Endothelial cell of hepatic sinusoid (primary cell): ENCODE data around the gene SPATA33.

Experiments used
- in situ Hi-C: cut with HindIII; loops from 2 replicates; pipeline ENCODE4 v1.10.0; 2017; ENCODE audit warnings: low sequenced_read_pairs

Gene SPATA33

GRCh38 chr16:89706518-89707260, 49.1 kb downstream of the SPATA33 start:
- in situ Hi-C loops = no loop called here

GRCh38 chr16:89707695-89708094, 50.1 kb downstream of the SPATA33 start:
- in situ Hi-C loops = no loop called here

- in situ Hi-C loops = no loop called here
Observed at GRCh38 chr16:89708481-89708931, 50.9 kb downstream of the SPATA33 start.

GRCh38 chr16:89709166-89709565, 51.5 kb downstream of the SPATA33 start:
- in situ Hi-C loops = no loop called here

GRCh38 chr16:89709716-89710432, 52.2 kb downstream of the SPATA33 start:
- in situ Hi-C loops = loop anchor here (5.0 kb wide), 2 partner anchors 47 to 148 kb away; partner anchors contain the start of gene RPL13

GRCh38 chr16:89710709-89711564, 53.3 kb downstream of the SPATA33 start:
- in situ Hi-C loops = loop anchor here (5.0 kb wide), 2 partner anchors 46 to 149 kb away; partner anchors contain the start of gene RPL13

GRCh38 chr16:89711601-89712273, 54.1 kb downstream of the SPATA33 start:
- in situ Hi-C loops = loop anchor here (5.0 kb wide), 2 partner anchors 46 to 149 kb away; partner anchors contain the start of gene RPL13

GRCh38 chr16:89712274-89712781, 54.7 kb downstream of the SPATA33 start:
- in situ Hi-C loops = loop anchor here (5.0 kb wide), 2 partner anchors 45 to 150 kb away; partner anchors contain the start of gene RPL13

GRCh38 chr16:89716493-89716892, 58.9 kb downstream of the SPATA33 start:
- in situ Hi-C loops = no loop called here

GRCh38 chr16:89716916-89717687, 59.5 kb downstream of the SPATA33 start:
- in situ Hi-C loops = no loop called here

- in situ Hi-C loops = no loop called here
Observed at GRCh38 chr16:89717688-89718505, 60.3 kb downstream of the SPATA33 start.
